Keratinocyte (primary cell): ENCODE results near the gene BICD2. TPM values are rescaled to one million over a fixed set of nuclear protein-coding genes. Genes with fewer than 3 reads are reported as not detected.

ENCODE experiments used
- DNase-seq: peaks from one replicate; pipeline ENCODE4 v3.0.0-alpha.2; 2011; ENCODE audit warnings: low read depth, missing footprints, low spot score
- FAIRE-seq: peaks from 2 replicates; lab custom pipeline; 2011; peaks lifted over from hg19 to GRCh38; lab: Jason Lieb, UNC
- H2AFZ ChIP-seq: 2 replicates; pipeline ENCODE4 v1.6.0; 2012; ENCODE audit warnings: low read length, control low read depth, inconsistent platforms; ENCODE audit not compliant: control insufficient read depth
- H3K27ac ChIP-seq: 2 replicates; pipeline ENCODE4 v1.5.1; 2011; ENCODE audit warnings: low read length; ENCODE audit not compliant: control insufficient read depth, insufficient read depth
- H3K27me3 ChIP-seq: 3 replicates; pipeline ENCODE4 v1.6.0; 2011; ENCODE audit warnings: low read length; ENCODE audit not compliant: control insufficient read depth, insufficient read depth; ENCODE audit errors: extremely low read depth
- H3K36me3 ChIP-seq, 2 experiments: 2 replicates in 1 of 2; 3 replicates in 1 of 2; pipeline ENCODE4 v1.5.1; 2011; ENCODE audit warnings: low read length in 2 of 2, mild to moderate bottlenecking in 1 of 2; ENCODE audit not compliant: control insufficient read depth in 2 of 2, insufficient read depth in 2 of 2; ENCODE audit errors: extremely low read depth in 1 of 2
- H3K4me1 ChIP-seq: 3 replicates; pipeline ENCODE4 v1.5.1; 2011; ENCODE audit warnings: low read length; ENCODE audit not compliant: control insufficient read depth, insufficient read depth; ENCODE audit errors: extremely low read depth
- H3K4me2 ChIP-seq: 3 replicates; pipeline ENCODE4 v1.6.0; 2011; ENCODE audit warnings: low read depth, low read length; ENCODE audit not compliant: control insufficient read depth, insufficient read depth; ENCODE audit errors: extremely low read depth
- H3K4me3 ChIP-seq, 3 experiments: fragments of 200-600 bp in 1 of 3; sonication (generic) in 1 of 3; 2 replicates in 2 of 3; 3 replicates in 1 of 3; pipeline ENCODE4 v1.5.1; 2011 to 2016; ENCODE audit warnings: low read length in 3 of 3, mild to moderate bottlenecking in 3 of 3, control low read depth in 2 of 3, inconsistent platforms in 1 of 3, low read depth in 1 of 3, mixed read lengths in 1 of 3, mixed run types in 1 of 3, moderate library complexity in 1 of 3; ENCODE audit not compliant: control insufficient read depth in 2 of 3, insufficient read depth in 2 of 3; ENCODE audit errors: extremely low read depth in 1 of 3
- H3K79me2 ChIP-seq: 2 replicates; pipeline ENCODE4 v1.6.0; 2012; ENCODE audit warnings: low read length; ENCODE audit not compliant: control insufficient read depth, insufficient read depth
- H3K9ac ChIP-seq: 3 replicates; pipeline ENCODE4 v1.6.0; 2011; ENCODE audit warnings: low read length; ENCODE audit not compliant: control insufficient read depth, insufficient read depth; ENCODE audit errors: extremely low read depth
- H3K9me1 ChIP-seq: 3 replicates; pipeline ENCODE4 v1.6.0; 2011; ENCODE audit warnings: low read length; ENCODE audit not compliant: control insufficient read depth, insufficient read depth; ENCODE audit errors: extremely low read depth
- H3K9me3 ChIP-seq: 2 replicates; pipeline ENCODE4 v1.5.1; 2012; ENCODE audit warnings: low read depth, low read length; ENCODE audit not compliant: control insufficient read depth
- H4K20me1 ChIP-seq: 3 replicates; pipeline ENCODE4 v1.6.0; 2011; ENCODE audit warnings: low read length; ENCODE audit not compliant: control insufficient read depth, insufficient read depth; ENCODE audit errors: extremely low read depth
- CTCF ChIP-seq, 3 experiments: IDR thresholded peaks in 1 of 3; conservative IDR thresholded peaks in 1 of 3; optimal IDR thresholded peaks in 1 of 3; 2 replicates in 2 of 3; 3 replicates in 1 of 3; pipeline versions ENCODE3 to v1.5.1; 2011; ENCODE audit warnings: low read length in 3 of 3, mild to moderate bottlenecking in 3 of 3, moderate library complexity in 2 of 3, control low read depth in 1 of 3, inconsistent platforms in 1 of 3; ENCODE audit not compliant: insufficient read depth in 2 of 3; ENCODE audit errors: extremely low read depth in 1 of 3
- EZH2 ChIP-seq: IDR thresholded peaks from one replicate; pipeline ENCODE4 v1.6.1; 2012; ENCODE audit warnings: inconsistent platforms, mild to moderate bottlenecking, low read length, moderate library complexity
- dilution Hi-C: fragments of 300-500 bp; cut with MboI; formaldehyde crosslinking; loops from one replicate; pipeline ENCODE4 v1.7.0; 2020; ENCODE audit warnings: low sequenced_read_pairs; ENCODE audit not compliant: extremely low pct_ligation_motif_present
- polyA plus RNA-seq, 5 experiments: library from polyadenylated mRNA; depleted of rRNA in 3 of 5; stranded (reverse) in 3 of 5; stranded (forward) in 1 of 5; unstranded in 1 of 5; fragments of >200 nt; gene quantifications; 1 replicate in 1 of 5; 2 replicates in 3 of 5; 3 replicates in 1 of 5; pipeline versions ENCODE4 v1.2.1 to v1.2.3, GENCODE V29; 2011 to 2012; ENCODE audit warnings: missing spikeins in 2 of 5, low read depth in 1 of 5, low replicate concordance in 1 of 5

The BICD2 gene
- polyA plus RNA-seq, 1 donor (not counting 4 experiments of a cell fraction or from before 2014, with no cell fraction given) = 41.9 TPM

- FAIRE-seq = no peak
Observed at GRCh38 chr9:92707530-92707929, 57.1 kb downstream of the BICD2 start.

GRCh38 chr9:92706218-92706940 is 58.3 kb downstream of the BICD2 start:
- FAIRE-seq = peak; percentile 73
- Histone ChIP-seq H3K36me3 (peaks cover 6 to 20% of the 10 kb centered on the region in 2 experiments), H3K27ac (peak overlapping the region; percentile 96), H2AFZ (peak overlapping the region; percentile 49), H3K4me1 (peaks cover 56% of the 10 kb centered on the region), H3K79me2 (peaks cover 9% of the 10 kb centered on the region), H3K4me2 (peak overlapping the region; percentile 73), H3K27me3 (no peaks in the 10 kb centered on the region), H3K4me3 (no peak overlapping the region), H3K9ac (peak overlapping the region; percentile 71), H3K9me1 (peaks cover 5% of the 10 kb centered on the region), H3K9me3 (no peaks in the 10 kb centered on the region), H4K20me1 (no peaks in the 10 kb centered on the region)
- DNase-seq = no peak
- TF ChIP-seq EZH2 (no peak), CTCF (optimal IDR thresholded peaks at IDR 0.05 in 1 of 3, IDR thresholded peaks at IDR 0.05 in 1 of 3, conservative IDR thresholded peaks at IDR 0.05 in 1 of 3; ENCODE audit: extremely low read depth in 1 of 3, insufficient read depth in 2 of 3, low read length in 3 of 3) (peak; percentile 74 to 92 (median 87))
- dilution Hi-C loops = no loop called here

More at GRCh38 chr9:92707530-92707929, 57.1 kb downstream of the BICD2 start:
- no peak for TF ChIP-seq EZH2
- no peak for TF ChIP-seq CTCF (optimal IDR thresholded peaks at IDR 0.05 in 1 of 3, IDR thresholded peaks at IDR 0.05 in 1 of 3, conservative IDR thresholded peaks at IDR 0.05 in 1 of 3; ENCODE audit: extremely low read depth in 1 of 3, insufficient read depth in 2 of 3, low read length in 3 of 3)
- H3K79me2 ChIP-seq = peaks cover 13% of the 10 kb centered on the region
- H3K27ac ChIP-seq = peak overlapping the region; percentile 96
- H3K36me3 ChIP-seq = peaks cover 10 to 28% of the 10 kb centered on the region in 2 experiments
- peaks cover 5% of the 10 kb centered on the region for H3K9me1 ChIP-seq
- peak overlapping the region; percentile 71 for H3K9ac ChIP-seq
- no peaks in the 10 kb centered on the region for H3K9me3 ChIP-seq
- no peak overlapping the region for H3K4me3 ChIP-seq
- no peaks in the 10 kb centered on the region for H4K20me1 ChIP-seq
- peaks cover 56% of the 10 kb centered on the region for H3K4me1 ChIP-seq
- dilution Hi-C loops = no loop called here
- no peaks in the 10 kb centered on the region for H3K27me3 ChIP-seq
- no peak for DNase-seq
- no peak overlapping the region for H2AFZ ChIP-seq
- peak overlapping the region; percentile 3 for H3K4me2 ChIP-seq
